GM12874 (cell line): Measurements from ENCODE around the gene HOXC10.

ENCODE experiments used
- TF ChIP-seq, protein P1 (sequence below): IDR thresholded peaks from 2 replicates; pipeline ENCODE4 v1.5.1; 2011; ENCODE audit warnings: low read depth, mild to moderate bottlenecking, control low read depth, low read length, moderate library complexity; ENCODE audit not compliant: insufficient read depth

Gene HOXC10

DNA sequence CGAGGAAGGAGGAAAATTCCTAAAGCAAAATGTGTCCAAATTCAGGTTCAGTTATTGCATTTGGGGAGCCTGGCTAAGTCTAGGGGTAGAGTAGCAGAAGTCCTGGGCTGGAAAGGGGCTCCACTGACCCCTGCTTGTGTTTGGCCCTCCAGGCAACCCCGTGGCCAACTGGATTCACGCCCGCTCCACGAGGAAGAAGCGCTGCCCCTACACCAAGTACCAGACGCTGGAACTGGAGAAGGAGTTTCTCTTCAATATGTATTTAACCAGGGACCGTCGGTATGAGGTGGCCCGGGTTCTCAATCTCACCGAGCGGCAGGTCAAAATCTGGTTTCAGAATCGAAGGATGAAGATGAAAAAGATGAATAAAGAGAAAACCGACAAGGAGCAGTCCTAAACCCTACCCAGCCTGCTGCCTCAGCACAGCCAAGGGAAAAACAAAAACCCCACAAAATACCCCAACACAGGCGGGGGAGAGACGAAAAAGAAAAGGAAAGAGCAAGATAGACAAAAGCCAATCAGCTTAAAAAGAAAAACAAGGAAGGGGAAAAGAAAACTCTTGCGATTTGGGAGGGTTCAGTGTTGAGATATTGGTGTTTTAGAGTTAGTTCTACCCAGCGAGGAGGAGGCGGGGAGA lies 17.4 kb downstream of the HOXC10 start:
- TF ChIP-seq, protein P1, sequence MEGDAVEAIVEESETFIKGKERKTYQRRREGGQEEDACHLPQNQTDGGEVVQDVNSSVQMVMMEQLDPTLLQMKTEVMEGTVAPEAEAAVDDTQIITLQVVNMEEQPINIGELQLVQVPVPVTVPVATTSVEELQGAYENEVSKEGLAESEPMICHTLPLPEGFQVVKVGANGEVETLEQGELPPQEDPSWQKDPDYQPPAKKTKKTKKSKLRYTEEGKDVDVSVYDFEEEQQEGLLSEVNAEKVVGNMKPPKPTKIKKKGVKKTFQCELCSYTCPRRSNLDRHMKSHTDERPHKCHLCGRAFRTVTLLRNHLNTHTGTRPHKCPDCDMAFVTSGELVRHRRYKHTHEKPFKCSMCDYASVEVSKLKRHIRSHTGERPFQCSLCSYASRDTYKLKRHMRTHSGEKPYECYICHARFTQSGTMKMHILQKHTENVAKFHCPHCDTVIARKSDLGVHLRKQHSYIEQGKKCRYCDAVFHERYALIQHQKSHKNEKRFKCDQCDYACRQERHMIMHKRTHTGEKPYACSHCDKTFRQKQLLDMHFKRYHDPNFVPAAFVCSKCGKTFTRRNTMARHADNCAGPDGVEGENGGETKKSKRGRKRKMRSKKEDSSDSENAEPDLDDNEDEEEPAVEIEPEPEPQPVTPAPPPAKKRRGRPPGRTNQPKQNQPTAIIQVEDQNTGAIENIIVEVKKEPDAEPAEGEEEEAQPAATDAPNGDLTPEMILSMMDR: no peak

DNA sequence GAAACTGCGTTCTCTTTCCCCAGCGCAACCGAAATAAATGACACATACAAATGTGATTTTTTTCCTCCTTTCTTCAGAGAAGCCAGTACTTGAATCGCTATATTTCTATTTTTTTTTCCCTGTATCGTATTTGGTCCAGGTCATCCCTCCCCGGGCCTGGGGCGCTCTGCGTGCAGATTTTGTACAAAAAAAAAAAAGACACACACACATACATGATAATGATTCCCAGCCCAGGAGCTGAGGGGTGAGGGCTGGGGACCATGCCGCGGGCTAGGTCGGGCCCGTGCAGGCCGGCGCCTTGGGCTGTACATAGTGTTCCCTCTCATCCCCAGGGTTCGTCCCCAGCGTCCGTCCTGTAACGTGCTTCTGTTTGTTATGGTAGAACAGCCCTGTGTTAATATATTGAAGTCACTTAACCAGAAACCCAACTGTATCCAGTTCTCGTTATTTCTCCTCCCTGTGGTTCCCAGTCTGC lies 18.0 kb downstream of the HOXC10 start:
- TF ChIP-seq, protein P1: no peak

DNA sequence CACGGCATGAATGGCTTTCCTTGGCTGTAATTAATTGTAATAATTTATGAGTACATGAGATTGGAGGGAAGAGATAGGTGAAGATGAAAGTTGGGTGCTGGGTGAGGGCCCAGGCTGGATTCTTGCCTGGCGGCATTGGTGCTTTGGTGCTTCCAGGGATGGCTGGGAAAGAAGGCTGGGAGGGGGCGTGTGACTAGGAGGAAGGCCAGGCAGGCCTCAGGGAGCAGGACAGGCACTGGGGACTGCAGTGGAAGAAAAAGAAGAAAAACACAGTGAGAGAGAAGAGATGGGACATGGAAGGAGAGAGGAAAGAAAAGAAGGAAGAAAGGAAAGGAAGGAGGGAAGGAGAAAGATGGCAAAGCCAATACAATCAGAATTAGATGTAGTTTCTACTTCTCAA lies 18.7 kb downstream of the HOXC10 start:
- TF ChIP-seq, protein P1: no peak

DNA sequence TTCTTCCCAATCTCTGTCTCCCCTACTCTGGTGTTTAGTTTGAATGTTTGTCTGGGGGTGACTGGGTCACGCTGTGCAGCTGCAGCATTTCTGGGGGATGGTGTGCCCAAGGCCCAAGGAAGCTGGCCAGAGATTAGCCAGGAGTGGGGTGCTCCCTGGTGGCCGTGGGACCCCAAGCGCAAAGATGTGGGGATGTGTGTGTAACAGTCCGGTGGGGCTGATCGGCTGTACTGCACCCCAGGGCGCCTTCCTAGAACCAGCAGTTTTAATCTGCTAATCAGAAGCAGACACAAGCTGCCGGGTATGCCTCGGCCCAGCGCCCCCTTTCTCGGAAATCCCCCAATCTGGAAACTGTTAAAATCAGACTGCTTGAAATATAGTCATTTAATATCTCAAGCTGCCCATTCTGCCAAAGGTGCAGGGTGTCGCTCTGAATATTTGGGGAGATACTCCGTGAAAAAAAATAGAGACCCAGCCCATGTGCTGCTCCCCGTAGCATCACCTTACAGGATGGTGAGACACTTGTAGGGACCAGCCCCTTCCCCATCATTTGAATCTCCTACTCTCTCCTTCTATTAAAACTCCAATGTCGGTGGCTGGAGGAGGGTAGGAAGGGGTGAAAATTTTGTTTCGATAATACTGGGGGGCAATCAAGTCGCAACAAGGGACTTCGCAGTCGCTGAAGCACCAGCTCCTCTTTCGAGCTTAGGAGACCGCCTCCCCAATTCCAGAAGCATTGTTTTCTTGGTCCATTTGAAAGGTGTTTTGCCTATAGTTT lies 19.3 kb downstream of the HOXC10 start:
- TF ChIP-seq, protein P1: no peak

DNA sequence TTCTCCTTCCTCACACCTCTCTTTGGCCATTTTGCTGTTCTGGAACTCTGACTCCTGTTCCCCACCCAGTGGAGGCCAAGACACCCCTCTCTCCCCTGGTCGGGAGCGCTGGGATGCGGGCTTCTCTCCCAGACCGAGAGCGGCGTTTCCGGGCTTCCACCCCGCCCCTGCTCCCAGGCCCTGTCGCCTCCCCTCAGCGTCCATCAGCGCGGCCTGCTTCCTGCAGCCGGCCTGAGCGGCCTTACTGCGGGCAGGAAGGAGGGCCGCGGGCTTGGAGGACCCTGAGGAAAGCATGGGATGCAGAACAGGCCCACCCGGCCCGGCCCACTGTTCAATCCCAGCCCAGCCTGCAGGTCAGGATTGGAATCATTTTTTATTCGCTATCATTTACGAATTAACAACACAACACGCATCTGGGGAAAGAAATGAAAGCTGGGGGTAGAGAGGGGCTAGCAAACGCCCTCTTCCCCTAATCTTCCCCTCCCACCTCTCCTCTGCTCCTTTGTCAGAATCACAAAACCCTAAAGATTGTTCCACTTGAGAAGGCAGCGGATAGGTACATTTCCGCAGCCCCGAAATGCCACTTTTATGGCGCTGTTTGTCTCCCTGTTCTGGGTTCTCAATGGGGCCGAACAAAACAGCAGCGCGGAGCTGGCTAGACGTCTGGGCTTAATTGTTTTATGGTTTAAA lies 20.0 kb downstream of the HOXC10 start:
- TF ChIP-seq, protein P1: no peak

DNA sequence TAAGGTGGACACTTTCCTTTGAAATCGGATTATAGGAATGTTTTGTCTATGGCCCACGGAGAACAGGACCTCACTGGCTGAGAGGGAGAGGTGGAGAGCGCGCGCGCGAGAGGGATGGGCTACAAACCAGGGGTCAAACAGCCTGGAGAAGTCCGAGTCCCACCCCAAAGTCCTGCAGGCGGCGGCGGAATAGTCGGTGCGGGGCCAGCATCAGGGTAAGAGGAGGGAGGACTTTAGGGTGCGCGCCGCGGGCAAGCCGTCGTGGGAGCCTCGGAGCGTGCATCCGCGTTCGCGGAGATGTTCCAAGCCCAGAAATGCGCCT lies 20.5 kb downstream of the HOXC10 start:
- TF ChIP-seq, protein P1: no peak

DNA sequence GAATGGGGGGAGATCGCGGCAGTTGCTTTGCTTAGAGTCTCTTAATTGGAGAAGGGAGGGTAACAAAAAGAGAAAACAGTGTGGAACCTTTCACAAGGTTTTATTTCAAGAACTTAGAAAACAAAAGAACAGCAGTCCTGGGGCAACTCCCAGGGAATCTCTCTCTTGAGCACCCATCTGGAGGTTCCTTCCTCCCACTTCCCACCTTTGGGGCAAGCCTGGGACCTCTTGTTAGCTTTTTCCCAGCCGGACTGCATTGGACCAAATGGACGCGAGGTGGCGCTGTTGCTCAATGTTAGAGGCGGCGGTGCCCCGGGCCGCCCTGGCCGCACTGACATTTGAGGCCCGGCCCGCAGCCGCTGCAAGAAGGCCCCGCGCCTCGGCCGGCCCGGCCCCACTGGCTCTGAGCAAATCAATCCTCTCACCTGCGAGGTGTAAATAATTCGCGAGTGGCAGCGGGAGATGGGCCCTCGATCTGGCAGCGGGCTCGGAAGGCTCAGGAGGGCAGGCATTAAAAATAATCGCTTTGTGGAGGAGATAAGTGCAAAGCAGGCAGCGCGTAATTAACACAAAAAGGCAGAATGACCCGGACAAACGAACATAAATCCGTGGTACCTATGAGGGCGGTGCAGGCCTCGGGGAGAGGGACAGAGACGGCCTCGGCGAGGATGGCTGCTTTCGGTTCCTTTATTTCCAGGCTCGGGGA lies 21.1 kb downstream of the HOXC10 start:
- TF ChIP-seq, protein P1: peak; percentile 85
